AG04449 (cell line): Measurements from ENCODE around the gene ERGIC3.
"Not testable (repeated sequence)": the region's sequence is repeated elsewhere in the genome, so short reads cannot be mapped to it uniquely, and the experiment has no call there.

Source experiments
- CTCF ChIA-PET: fragments of 350-600 bp; formaldehyde crosslinking; extraction: SDS; loops from one replicate; lab custom pipeline; 2021; ENCODE audit warnings: antibody characterized with exemption; lab: Yijun Ruan, JAX
- POLR2A ChIA-PET: fragments of 400-600, 350-600 bp; formaldehyde crosslinking; extraction: SDS; loops from one replicate; lab custom pipeline; 2020; ENCODE audit warnings: antibody characterized with exemption, inconsistent platforms; lab: Yijun Ruan, JAX
- DNase-seq: peaks from one replicate; pipeline ENCODE4 v3.0.0-alpha.2; 2010; ENCODE audit warnings: low read depth, low spot score
- H3K4me3 ChIP-seq: 2 replicates; pipeline ENCODE4 v1.5.1; 2011; ENCODE audit warnings: low read depth, mild to moderate bottlenecking, control low read depth, low read length
- CTCF ChIP-seq: IDR thresholded peaks from one replicate; pipeline ENCODE4 v1.5.1; 2011; ENCODE audit warnings: mild to moderate bottlenecking, moderate library complexity, low read length, control low read depth, inconsistent platforms; ENCODE audit not compliant: insufficient read depth; ENCODE audit errors: missing control alignments

Gene ERGIC3

GRCh38 chr20:35527122-35527769, 14.6 kb upstream of the ERGIC3 start:
- POLR2A ChIA-PET, result no interaction called here
- no peak overlapping the region for H3K4me3 ChIP-seq
- no peak for TF ChIP-seq CTCF
- DNase-seq, result no peak
- CTCF ChIA-PET, result interaction anchor here (0.6 to 1.6 kb wide), 2 partner anchors 10 to 88 kb away, joined by 3 to 5 read pairs; partner anchors contain the start of gene SPAG4

GRCh38 chr20:35529552-35529951, 12.3 kb upstream of the ERGIC3 start, which contains the start of gene C20orf173:
Gene C20orf173 (minus strand): TSS chr20:35529652. CDS start chr20:35529373, 279 bp downstream.
- no peak within 1 kb of the TSS for H3K4me3 ChIP-seq
- ChIA-PET CTCF (no interaction called here), POLR2A (no interaction called here)
- no peak for DNase-seq
- no peak for TF ChIP-seq CTCF

GRCh38 chr20:35539756-35540212, 2.1 kb upstream of the ERGIC3 start:
- ChIA-PET CTCF (no interaction called here), POLR2A (no interaction called here)
- no peak for TF ChIP-seq CTCF
- no peak for DNase-seq
- H3K4me3 ChIP-seq, result no peak overlapping the region

- ChIA-PET CTCF (interaction anchor here (0.6 to 0.9 kb wide), 2 partner anchors 660 to 1188 kb away, joined by 3 to 4 read pairs; no protein-coding TSS in a partner anchor), POLR2A (no interaction called here)
- no peak for DNase-seq
- no peak for TF ChIP-seq CTCF
- peak overlapping the region; percentile 84 for H3K4me3 ChIP-seq
These were observed 628 bp upstream of the ERGIC3 start for GRCh38 chr20:35541118-35541782.

GRCh38 chr20:35542990-35543389, 1.1 kb downstream of the ERGIC3 start:
- no peak for DNase-seq
- peak overlapping the region; percentile 84 for H3K4me3 ChIP-seq
- POLR2A ChIA-PET, result no interaction called here
- no peak for TF ChIP-seq CTCF
- CTCF ChIA-PET, result interaction anchor here (1.4 kb wide), 1 partner anchor 10 kb away, joined by 7 read pairs; no protein-coding TSS in a partner anchor

GRCh38 chr20:35544436-35544835, 2.6 kb downstream of the ERGIC3 start:
- no peak for DNase-seq
- ChIA-PET CTCF (no interaction called here), POLR2A (interaction anchor here (0.6 kb wide), 1 partner anchor 119 kb away, joined by 3 read pairs; no protein-coding TSS in a partner anchor)
- no peak for TF ChIP-seq CTCF
- no peak overlapping the region for H3K4me3 ChIP-seq

GRCh38 chr20:35544941-35545340, 3.1 kb downstream of the ERGIC3 start:
- POLR2A ChIA-PET, H3K4me3 ChIP-seq, DNase-seq: not testable (repeated sequence)
- CTCF ChIA-PET, result interaction anchor here (1.0 kb wide), 1 partner anchor 19 kb away, joined by 3 read pairs; no protein-coding TSS in a partner anchor
